ENCODE data around the gene SLC22A31. TPM values are rescaled to one million over a fixed set of nuclear protein-coding genes. Genes with fewer than 3 reads are reported as not detected.

The SLC22A31 gene
- total and polyA plus RNA-seq, 4 donors: 25.2 to 285 (median 153) TPM

- Histone ChIP-seq H3K4me3 (no peak overlapping the region), H3K27me3 (ENCODE audit: control insufficient read depth in 3 of 3, insufficient read depth in 3 of 3, low read length in 2 of 3) (peaks cover 0 to 5% (median 0%) of the 10 kb centered on the region in 3 donors), H3K4me1 (ENCODE audit: control insufficient read depth in 5 of 5, insufficient read depth in 5 of 5, low read length in 5 of 5) (peaks cover 0 to 10% (median 0%) of the 10 kb centered on the region in 5 donors), H3K9me3 (ENCODE audit: control insufficient read depth in 4 of 4, insufficient read depth in 3 of 4, low read length in 3 of 4) (peaks cover 0 to 2% (median 0%) of the 10 kb centered on the region in 4 donors), H3K36me3 (ENCODE audit: control insufficient read depth in 4 of 4, insufficient read depth in 4 of 4, low read length in 4 of 4) (no peaks in the 10 kb centered on the region), H3K27ac (ENCODE audit: low read depth in 1 of 2, low read length in 1 of 2) (peak overlapping the region in 1 of 2 donors; percentile 33), H3K9ac (ENCODE audit: insufficient read depth in 1 of 2, low read length in 2 of 2) (no peak overlapping the region)
- ATAC-seq (ENCODE audit: insufficient read depth, low FRiP score) (no peak), DNase-seq (no peak)
- no peak for TF ChIP-seq CTCF (IDR thresholded peaks at IDR 0.05; ENCODE audit: control extremely low read depth, extremely low read depth)
- whole genome bisulfite sequencing, 2 donors: 90 to 91% methylated on average over 5 of the region's 5 CpGs
These were observed 43.3 kb upstream of the SLC22A31 start for GRCh38 chr16:89243664-89244063.

- peaks cover 0 to 5% (median 0%) of the 10 kb centered on the region in 3 donors for H3K27me3 ChIP-seq (ENCODE audit: control insufficient read depth in 3 of 3, insufficient read depth in 3 of 3, low read length in 2 of 3)
- H3K9ac ChIP-seq (ENCODE audit: insufficient read depth in 1 of 2, low read length in 2 of 2): no peak overlapping the region
- no peak for ATAC-seq (ENCODE audit: insufficient read depth, low FRiP score)
- no peaks in the 10 kb centered on the region for H3K9me3 ChIP-seq (ENCODE audit: control insufficient read depth in 4 of 4, insufficient read depth in 3 of 4, low read length in 3 of 4)
- no peak for DNase-seq
- H3K27ac ChIP-seq (ENCODE audit: low read depth in 1 of 2, low read length in 1 of 2): peak overlapping the region in 1 of 2 donors; percentile 39
- no peak for TF ChIP-seq CTCF (IDR thresholded peaks at IDR 0.05; ENCODE audit: control extremely low read depth, extremely low read depth)
- no peak overlapping the region for H3K4me3 ChIP-seq
- peaks cover 0 to 10% (median 0%) of the 10 kb centered on the region in 5 donors for H3K4me1 ChIP-seq (ENCODE audit: control insufficient read depth in 5 of 5, insufficient read depth in 5 of 5, low read length in 5 of 5)
- H3K36me3 ChIP-seq (ENCODE audit: control insufficient read depth in 4 of 4, insufficient read depth in 4 of 4, low read length in 4 of 4): no peaks in the 10 kb centered on the region
- WGBS, 2 donors: 49 to 55% methylated on average over 12 of the region's 12 CpGs
These were observed 42.5 kb upstream of the SLC22A31 start for GRCh38 chr16:89242795-89243200.

GRCh38 chr16:89241187-89242007 is 41.1 kb upstream of the SLC22A31 start:
- TF ChIP-seq CTCF (IDR thresholded peaks at IDR 0.05; ENCODE audit: control extremely low read depth, extremely low read depth): no peak
- 7 to 10% methylated on average over 38 of the region's 39 CpGs for whole genome bisulfite sequencing, 2 donors
- Histone ChIP-seq H3K9ac (ENCODE audit: insufficient read depth in 1 of 2, low read length in 2 of 2) (peak overlapping the region; percentile 92 to 97), H3K36me3 (ENCODE audit: control insufficient read depth in 4 of 4, insufficient read depth in 4 of 4, low read length in 4 of 4) (no peaks in the 10 kb centered on the region), H3K27me3 (ENCODE audit: control insufficient read depth in 3 of 3, insufficient read depth in 3 of 3, low read length in 2 of 3) (peaks cover 0 to 2% (median 0%) of the 10 kb centered on the region in 3 donors), H3K4me3 (peak overlapping the region; percentile 55), H3K27ac (ENCODE audit: low read depth in 1 of 2, low read length in 1 of 2) (peak overlapping the region; percentile 89 to 99), H3K9me3 (ENCODE audit: control insufficient read depth in 4 of 4, insufficient read depth in 3 of 4, low read length in 3 of 4) (no peaks in the 10 kb centered on the region), H3K4me1 (ENCODE audit: control insufficient read depth in 5 of 5, insufficient read depth in 5 of 5, low read length in 5 of 5) (peaks cover 0 to 5% (median 0%) of the 10 kb centered on the region in 5 donors)
- DNase-seq (peak; percentile 81 to 90 (median 87)), ATAC-seq (ENCODE audit: insufficient read depth, low FRiP score) (peak; percentile 43)
